ENCODE results near the gene MYH10.

MYH10 gene

DNA sequence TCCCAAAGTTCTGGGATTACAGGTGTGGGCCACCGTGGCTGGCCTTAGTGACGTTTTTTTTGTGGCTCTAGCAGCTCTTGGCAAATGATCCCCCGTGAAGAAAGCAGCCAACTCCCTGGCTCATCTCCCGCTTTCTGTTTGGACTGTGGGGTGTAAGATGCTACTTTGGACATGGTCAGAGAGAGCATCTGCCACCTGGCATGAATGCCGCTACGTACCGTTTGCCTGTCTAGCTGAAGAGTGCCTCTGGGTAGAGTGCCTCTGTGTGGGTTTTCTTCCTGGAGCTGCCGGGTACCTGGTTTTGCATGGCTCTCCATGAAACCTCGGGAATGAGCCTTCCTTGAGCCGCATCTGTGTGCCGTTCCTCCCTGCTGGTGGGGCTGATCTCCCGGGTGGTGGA, 160.6 kb downstream of the MYH10 start:
- no peak for DNase-seq

DNA sequence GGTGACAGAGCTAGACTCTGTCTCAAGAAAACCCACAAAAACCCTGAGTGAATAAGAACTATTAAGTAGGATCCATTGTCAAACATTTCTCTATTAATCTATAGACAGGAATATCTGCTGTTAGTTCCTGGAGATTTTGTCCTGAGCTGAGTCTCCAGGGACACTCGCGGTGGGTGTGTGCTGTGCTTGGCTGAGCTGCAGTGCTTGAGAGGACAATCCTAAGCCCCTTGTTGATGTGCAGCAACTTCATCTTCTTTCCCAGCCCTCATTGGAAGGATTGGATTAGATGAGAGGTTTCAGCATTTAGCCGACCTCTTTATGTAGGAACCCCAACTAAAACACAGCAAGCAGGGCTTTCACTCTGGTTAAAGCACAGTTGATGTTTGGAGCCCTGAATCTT, 161.5 kb downstream of the MYH10 start:
- no peak for DNase-seq

DNA sequence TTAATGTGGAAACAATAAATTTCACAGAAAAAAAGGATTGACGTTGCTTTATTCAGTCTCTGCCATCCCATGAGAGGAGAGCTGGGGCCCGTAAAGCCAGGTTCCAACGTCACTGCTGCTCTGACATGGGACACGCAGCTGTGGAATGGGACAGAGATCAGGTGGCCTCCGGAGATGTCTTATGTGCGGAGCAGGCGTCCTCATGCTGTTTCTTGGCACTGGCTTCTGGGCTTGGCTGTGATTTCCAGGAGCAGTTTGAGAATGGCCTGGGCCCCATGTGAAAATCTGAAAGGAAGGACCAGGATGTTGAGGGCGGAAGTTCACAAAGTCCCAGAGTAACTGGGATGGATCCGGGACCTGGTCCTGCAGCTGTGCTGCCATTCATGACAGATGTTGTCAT, 162.4 kb downstream of the MYH10 start:
- DNase-seq = no peak

DNA sequence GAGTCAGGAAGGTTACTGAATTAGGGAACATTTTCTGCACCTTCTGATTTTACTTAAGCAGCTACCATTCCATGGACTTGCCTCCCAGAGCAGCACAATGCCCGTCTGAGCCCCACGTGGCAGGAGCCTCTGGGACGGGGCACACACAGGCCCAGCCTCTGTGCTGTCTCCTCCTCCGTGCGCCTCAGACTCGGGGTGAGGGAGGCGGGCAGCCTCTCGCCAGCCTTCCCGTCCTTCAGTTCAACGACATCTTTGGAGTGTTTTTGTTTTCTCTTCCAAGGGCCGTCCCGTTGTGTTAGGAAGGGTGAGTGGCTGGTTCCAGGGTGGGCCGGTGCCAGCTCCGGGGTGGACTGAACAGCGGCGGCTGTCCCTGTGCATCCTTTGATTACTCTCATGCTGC, 163.0 kb downstream of the MYH10 start:
- no peak for DNase-seq

DNA sequence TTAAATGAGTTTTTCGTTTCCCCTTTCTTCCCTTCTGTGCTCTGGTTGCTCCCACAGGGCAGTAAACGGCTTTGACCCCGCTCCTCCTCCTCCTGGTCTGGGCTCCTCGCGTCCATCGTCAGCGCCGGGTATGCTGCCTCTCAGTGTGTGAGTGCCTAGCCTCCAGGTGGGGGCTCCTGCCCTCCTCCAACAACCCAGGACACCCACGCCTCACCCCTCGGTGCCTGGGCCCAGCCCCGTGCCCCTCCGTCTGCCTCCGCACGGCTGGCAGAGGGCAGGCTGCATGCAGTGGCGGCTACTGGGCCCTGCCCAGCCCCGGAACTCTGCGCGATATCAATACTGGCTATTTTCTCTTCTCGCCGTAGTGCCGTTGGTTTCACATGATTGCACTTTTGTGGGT, 163.7 kb downstream of the MYH10 start:
- DNase-seq = no peak

DNA sequence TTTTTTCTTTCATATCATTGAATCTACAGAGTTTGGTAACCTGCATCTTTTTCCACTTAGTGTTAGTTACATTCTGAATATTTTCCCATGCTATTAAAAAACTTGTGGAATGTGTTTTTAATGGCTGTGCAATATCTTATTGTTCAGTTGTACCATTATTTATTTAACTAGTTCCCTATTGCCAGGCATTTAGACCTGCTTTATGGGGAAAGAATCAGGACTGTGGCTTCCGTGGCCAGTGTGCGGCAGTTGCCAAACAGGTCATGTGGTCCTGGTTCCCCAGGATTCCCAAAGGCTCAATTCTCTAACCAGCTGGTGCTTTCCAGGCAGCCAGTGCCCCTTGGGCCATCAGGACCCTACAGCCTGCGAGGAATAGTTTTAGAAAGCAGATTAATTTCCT, 164.1 kb downstream of the MYH10 start:
- no peak for DNase-seq

DNA sequence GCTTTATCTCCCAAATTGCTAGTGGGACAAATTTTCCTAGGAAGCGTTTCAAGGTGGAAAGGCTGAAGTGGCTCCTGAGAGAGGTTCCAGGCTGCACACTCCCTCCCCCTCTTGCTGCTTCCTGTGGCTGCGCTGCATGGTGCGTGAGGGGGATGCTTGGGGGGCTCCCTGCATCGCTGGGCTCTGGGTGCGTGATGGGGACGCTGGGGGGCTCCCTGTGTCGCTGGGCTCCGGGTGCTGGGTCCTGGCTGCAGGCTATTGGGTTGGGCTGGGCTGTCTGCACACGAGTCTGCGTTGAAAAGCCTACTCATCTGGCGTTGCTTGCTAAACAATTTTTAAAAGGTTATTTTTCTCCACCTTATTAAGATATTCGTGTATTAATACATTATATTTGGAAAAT, 164.8 kb downstream of the MYH10 start:
- DNase-seq = no peak

DNA sequence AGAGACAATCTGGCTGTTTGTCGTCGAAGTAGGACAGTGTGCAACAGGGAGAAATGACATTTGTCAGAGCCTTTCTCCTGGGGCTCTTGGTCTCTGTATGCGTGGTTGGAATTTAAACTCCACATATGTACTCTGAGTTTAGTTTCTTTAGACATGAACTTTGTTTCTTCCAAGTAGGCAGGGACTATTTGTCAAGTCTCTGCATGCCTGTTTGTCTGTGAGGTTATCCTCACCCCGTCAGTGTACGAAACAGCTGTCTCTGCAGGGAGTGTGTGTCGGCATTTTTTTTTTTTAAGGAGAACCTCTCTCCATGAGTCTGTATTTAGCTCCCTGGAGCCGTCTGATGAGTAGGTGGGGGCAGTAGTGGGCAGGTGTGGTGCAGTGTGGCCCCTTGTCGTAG, 165.2 kb downstream of the MYH10 start:
- DNase-seq = no peak

DNA sequence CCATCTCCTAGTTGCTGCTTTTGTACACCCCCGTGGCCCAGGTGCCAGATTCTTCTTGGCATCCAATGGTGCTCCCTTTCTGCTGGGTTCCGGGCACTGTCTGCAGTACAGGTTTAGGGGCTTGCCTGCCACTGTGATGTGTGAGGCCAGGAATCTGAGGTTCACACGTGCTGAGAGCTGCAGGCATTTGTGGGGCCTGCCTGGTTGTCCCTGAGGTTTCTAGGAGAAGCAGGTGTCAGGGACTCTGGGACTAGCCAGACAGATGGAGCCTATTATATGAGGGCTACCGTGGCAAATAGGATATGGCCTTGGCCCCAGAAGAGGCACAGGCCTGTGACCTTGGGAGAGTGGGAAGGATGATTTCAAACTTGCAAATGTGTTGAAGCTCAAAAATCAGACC, 165.6 kb downstream of the MYH10 start:
- DNase-seq = no peak

DNA sequence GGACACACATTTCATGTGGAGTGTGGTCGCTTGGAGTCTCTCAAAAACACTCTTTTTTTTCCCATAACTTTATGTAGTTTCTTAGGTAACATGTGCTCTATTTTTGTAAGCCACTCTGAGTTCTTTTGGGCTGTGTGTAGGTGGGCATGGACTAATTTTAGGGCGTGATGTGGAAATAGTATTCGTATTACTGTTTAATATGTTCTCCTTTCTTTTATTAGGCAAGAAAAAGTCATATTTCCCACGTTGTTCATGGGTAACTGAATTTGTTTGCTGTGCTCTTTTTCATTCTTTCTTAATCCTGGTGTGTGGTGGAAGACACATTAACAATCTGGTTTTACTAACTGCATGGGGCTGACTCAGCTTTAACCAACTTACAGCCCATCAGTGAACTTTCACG, 167.4 kb downstream of the MYH10 start:
- DNase-seq = no peak

DNA sequence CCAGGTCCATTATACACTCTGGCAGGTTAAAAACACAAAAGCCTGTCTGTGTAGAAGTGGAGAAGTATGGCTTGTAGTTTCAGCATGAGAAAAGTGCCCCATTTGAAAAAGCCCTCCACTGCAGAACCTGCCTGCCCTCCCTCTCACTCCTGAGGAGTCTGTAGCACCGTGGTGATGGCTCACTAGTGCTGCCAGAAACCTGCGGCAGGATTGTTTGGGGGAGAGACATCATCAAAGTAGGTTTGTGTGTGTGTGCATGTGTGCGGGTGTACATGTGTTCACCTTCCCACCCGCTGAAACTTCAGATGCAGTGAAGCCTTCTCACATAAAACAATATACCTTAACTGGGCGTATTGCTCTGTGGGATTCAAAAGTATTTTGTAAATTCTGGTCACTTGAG, 168.0 kb downstream of the MYH10 start:
- DNase-seq = no peak

DNA sequence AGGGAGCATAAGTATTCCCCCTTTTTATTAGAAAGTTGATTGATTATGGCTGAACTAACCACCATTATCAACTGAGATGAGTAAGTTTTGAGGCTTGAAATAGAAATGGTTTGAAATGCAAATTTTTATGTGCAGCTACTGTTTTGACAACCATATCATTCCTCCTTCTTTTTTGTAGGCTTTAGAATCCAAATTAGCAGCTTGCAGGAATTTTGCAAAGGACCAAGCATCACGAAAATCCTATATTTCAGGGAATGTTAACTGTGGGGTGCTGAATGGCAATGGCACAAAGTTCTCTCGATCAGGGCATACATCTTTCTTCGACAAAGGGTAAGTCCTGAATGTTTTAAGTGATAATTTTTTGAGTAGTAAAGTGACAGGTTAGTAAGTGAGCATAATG, 170.7 kb downstream of the MYH10 start:
- no peak for DNase-seq

DNA sequence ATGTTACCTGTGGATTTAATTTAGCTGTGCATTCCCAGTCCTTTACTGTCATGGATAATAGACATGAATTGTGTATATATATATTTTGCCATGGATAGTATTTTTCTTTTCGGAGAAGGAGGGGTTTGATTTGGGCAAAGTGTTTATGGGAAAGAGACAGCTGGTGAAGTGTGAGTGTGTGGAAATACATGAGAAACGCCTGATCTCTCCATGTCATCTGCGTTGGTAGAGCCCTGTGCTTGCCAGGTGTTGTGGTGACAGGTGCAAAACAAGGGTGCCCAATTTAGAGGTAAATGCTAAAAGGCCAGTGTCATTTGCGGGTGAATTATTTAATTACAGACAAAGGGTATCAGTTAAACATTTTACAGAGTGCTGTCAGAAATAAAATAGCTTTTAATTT, 171.4 kb downstream of the MYH10 start:
- no peak for DNase-seq

DNA sequence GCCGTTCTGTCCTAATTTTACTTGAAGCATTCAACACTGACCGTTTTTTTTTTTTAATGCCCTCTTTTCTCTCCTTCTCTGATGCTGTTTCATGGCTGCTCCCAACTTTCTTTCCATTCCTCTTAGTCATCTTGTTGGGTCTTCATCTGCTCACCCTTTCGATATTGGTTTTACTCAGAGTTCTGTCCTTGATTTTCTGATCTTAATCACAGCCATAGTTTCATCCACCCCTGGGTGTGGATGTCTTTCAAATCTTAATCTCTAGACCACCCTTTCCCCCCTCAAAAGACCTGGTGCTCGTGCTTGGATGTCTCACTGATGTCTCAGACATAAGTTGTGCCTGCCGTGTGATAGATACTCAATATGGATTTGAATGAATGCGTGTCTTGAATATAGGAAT, 172.4 kb downstream of the MYH10 start:
- no peak for DNase-seq

DNA sequence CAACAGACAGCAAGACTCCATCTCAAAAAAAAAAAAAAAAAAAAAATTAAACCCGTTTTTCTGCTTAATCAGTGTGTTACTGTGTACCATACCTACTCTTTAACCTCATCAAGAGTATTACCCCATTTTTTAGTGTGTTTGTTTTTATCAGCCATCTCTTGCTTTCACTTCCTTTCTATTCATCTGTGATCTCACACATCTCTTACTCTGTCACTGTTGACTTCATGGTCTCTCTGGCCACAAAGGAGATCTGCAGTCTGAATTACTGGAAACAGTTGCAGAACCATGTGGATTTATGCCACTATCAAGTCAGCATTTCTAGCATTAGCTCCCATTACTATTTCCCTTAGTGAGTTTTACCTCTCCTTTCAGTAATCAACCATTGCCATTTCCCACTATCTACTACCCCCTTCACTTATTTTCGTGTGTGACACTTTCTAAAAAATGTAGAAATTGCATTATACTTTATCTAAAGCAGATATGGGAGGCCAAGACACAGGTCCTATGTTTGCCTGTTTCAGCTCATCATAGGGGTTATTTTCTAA, 174.8 kb downstream of the MYH10 start:
- no peak for DNase-seq

DNA sequence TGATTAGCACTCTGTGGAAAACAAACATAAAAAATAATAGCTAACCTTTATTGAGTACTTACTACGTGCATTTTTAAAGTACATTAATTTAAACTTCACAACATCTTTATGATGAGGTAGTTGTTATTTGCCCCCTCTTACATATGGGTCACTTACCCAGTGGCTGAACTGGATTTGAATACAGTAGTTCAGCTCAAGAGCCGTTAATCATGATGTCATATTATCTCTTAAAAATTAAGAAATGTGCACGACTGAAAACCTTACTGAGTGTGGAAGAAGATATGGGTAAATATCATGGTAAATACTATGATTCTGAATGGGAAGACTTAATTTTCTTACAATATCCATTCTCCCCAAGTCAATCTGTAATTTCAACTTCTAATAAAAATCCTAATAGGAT, 177.2 kb downstream of the MYH10 start:
- DNase-seq = no peak

DNA sequence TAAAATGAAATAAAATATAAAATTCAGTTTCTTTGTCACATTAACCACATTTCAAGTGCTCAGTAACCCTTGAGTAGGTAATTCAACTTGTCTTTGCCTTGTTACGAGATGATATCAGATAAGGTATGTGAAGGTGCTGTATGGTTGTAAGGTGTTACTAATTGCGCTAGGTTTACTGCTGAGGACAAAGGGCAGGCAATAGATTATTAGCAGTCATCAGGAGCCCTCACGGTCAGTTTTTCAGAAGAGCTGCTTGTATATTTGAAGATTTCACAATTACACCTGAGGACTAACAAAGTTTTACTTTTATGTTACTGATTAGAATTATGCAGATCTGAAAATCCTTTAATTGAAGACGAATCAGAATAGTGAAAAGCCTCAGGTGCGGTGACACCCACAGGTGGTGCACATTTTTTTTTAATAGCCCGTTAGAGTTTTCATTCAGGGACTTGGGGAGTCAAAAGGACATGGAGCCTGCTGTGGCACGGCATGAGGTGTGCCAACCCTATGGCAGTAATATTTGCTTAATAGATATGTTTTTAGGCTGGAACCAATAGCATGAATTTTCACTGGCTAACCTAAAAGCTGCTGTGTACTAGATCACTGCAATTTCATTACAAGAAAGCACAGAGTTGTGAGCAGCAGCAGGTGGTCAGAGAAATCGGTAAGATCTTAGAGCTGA, 178.5 kb downstream of the MYH10 start:
- no peak for DNase-seq

DNA sequence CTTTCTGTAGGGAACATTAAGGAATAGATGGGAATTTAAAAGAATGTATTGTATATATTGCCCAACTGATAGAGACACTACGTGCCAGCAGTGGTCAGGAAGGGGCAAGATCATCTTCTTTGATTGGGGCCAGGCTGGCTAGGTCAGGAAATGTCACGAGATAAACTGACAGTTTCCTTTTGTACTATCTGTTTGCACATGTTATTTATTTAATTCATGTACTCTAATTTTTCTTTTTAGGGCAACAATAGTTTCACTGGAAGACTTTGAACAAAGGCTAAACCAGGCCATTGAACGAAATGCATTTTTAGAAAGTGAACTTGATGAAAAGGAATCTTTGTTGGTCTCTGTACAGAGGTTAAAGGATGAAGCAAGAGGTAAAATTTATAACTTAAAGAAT, 182.2 kb downstream of the MYH10 start:
- no peak for DNase-seq

DNA sequence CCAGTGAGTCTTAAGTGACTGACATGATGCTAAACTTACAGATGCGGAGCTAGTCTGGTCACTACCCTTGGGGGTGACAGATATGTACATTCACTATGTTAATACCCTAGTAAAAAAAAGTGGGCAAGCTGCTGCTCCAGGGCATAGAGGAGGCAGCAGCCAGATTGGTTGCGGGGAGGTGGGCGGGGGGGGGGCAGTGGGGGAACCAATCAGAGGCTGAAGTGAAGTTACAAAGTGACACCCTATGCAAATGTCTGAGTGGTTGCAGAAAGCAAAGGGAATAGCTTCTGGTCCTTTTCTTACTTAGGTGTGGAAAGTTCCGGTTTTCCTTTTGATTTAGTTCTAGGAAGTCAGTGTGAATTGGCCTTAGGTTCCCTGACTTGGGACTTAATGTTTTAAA, 182.7 kb downstream of the MYH10 start:
- no peak for DNase-seq

DNA sequence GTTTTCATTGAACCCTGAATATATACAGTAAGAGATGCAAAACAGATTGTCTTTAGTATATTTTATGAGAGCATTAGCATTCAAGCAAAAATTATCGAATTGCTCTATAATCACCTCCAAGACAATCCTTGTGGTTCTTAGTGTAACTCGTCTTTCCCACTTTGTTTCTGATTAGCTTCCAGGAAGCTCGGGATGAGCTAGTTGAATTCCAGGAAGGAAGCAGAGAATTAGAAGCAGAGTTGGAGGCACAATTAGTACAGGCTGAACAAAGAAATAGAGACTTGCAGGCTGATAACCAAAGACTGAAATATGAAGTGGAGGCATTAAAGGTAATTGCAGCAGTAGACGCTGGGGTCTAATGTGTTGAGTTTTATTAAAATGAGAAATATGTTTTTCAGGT, 185.0 kb downstream of the MYH10 start:
- DNase-seq = no peak

DNA sequence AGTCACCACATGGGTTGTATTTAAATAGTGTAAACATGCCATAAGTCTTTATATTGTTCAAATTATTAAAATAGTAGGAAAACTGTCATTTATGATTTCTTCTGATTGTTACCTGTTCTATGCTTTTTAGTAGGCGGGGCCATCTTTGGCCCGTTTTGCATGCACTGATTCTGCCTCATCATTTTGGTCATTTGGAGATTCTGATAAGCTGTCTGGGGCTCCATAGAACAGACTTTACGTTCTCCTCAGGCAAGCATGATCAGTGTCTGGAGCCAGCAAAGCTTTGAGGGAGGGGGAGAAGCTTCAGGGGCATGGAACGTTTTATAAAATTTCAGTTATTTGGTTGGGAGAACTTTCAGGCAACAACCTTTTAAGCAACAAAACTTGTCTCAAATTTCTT, 186.0 kb downstream of the MYH10 start:
- no peak for DNase-seq

DNA sequence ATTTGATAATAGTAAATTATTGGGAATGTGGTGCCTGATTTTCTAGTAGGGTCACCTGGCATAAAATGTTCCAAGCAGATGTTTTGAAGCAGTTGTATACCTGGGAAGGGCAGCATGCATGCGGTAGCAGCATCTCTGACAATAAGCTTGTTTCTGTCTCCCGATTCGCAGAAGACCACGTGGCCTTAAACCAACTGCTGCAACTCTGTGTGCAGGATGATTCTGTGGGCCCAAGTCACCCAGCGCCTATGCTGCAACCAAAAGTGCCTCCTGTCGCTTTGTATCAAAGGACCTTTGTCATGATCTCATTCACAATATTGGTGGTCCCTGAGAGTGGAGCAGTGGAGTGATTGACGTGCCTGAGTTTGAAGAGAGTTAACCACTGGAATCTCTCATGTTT, 186.8 kb downstream of the MYH10 start:
- no peak for DNase-seq

DNA sequence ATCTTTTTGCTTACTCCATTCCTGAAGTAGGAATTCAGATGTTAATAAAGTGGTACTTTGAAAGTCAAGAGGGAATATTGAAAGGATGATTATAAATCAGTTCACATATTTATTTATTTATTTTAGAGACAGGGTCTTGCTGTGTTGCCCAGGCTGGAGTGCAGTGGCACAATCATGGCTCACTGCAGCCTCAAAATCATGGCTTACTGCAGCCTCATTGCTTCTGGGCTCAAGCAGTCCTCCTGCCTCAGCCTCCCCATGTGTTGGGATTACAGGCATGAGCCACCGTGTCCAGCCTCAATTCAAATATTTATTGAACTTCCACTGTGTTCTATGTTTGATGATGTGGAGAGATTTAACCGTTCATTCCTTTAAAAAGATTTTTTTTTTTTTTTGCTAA, 188.2 kb downstream of the MYH10 start:
- DNase-seq = no peak

DNA sequence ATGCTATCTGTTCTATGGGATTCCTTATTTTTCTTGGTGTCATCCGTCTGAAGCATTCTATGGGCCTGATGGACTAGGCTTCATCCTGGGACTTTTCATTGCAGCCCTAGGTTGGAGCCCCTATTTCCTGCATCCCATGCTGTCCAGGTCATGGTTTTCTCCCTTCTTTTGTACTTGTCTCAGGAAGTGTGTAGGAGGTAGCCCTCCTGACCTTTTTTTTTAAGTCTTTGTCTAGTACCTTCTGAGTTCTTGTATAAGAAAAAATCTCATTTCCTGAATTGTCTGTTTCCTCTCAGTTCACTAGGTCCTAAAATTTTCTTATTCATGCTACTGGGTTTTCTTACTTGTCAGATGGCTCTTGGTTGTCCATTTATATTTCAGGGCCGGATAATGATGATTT, 188.8 kb downstream of the MYH10 start:
- no peak for DNase-seq

DNA sequence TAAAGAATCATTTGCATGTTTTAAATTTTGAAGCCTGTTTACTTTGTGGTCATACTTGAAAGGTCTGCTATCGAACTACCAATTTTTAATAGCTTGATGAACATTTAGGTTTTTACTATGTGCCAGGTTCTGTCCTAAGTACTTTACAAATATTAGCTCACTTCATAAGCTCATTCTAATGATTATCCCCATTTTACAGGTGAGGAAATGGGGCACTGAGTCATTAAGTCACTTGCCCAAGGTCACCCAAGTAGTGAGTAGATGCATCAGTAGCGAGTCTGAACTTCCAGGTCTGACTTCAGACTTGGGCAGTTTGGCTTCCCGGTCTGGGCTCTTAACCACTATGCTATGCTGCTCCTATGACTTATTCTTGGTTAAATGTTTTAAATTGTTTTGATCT, 190.8 kb downstream of the MYH10 start:
- no peak for DNase-seq

DNA sequence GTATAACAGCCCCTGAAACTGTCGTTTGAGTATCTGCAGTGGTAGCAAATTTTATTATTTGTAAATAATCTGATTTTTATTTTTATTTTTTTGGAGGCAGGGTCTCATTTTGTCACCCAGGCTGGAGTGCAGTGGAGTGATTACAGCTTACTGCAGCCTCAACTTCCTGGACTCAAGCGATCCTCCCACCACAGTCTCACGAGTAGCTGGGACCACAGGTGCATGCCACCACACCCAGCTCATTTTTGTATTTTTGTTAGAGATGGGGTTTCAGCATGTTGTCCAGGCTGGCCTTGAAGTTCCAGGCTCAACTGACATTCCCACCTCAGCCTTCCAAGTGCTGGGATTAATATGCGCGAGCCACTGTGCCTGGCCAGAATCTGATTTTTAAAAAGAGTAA, 192.1 kb downstream of the MYH10 start:
- DNase-seq = no peak
